ENCODE measurements around the gene NLGN1. TPM values are rescaled to one million over a fixed set of nuclear protein-coding genes. Genes with fewer than 3 reads are reported as not detected.

Gene NLGN1
- total and polyA plus RNA-seq, 2 of the 8 experiments (the other 6 are each of a cell fraction or from before 2014, with no cell fraction given), result 7.8 to 14.8 TPM

DNA sequence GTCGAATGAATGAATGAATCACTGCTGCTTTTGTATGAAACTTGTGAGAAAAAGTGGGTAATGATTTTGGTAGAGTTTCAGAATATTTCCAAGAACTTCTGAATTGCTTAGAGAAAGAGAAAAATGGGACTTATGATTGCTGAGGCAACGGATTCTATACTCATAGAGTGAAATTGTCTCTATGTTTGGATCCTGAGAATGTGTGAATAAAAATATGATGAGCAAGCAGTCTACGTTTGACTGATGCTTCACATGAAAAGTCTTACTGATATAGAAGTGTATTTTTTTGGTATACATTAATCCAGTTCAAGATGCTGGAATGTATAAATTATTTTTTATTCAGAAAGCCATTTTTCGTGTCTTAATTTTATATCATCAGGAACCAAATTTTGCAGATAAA is 441.1 kb downstream of the NLGN1 start (continued):
- TF ChIP-seq EZH2 (IDR thresholded peaks at IDR 0.05; ENCODE audit: low read depth, low read length, severe bottlenecking), result no peak
- TF ChIP-seq POU5F1 (IDR thresholded peaks at IDR 0.05; ENCODE audit: low read depth, low read length), result no peak
